ENCODE results near the gene MEGF11.

- TF ChIP-seq CTCF (IDR thresholded peaks at IDR 0.05 in 2 of 3, conservative IDR thresholded peaks at IDR 0.05 in 1 of 3; ENCODE audit: borderline replicate concordance in 1 of 3, insufficient read depth in 1 of 3, low read depth in 2 of 3, low read length in 2 of 3) (no peak), MAX (IDR thresholded peaks at IDR 0.05) (no peak)
Measured at GRCh38 chr15:66095871-66096687, 157.5 kb downstream of the MEGF11 start.
